Gastrocnemius medialis (tissue), 4 donors: ENCODE data around the gene MTURN.

Experiments
- CTCF ChIP-seq, 5 experiments: fragments of 450-650 bp in 3 of 5; fragments of 200-600 bp in 2 of 5; sonication (generic) in 2 of 5; IDR thresholded peaks in 4 of 5; conservative IDR thresholded peaks in 1 of 5; 1 replicate in 4 of 5; 2 replicates in 1 of 5; pipeline ENCODE4 v1.5.1; 2016 to 2019; ENCODE audit warnings: antibody characterized with exemption in 5 of 5, mild to moderate bottlenecking in 3 of 5, moderate library complexity in 3 of 5
- POLR2A ChIP-seq, 2 donors: fragments of 450-650 bp; IDR thresholded peaks; one replicate each; pipeline ENCODE4 v1.6.1; 2017; ENCODE audit warnings: antibody characterized with exemption in 2 of 2, mild to moderate bottlenecking in 2 of 2, moderate library complexity in 2 of 2

- TF ChIP-seq CTCF (IDR thresholded peaks at IDR 0.05 in 4 of 5, conservative IDR thresholded peaks at IDR 0.05 in 1 of 5) (no peak), POLR2A (IDR thresholded peaks at IDR 0.05) (no peak)
These were observed 44.7 kb upstream of the MTURN start for GRCh38 chr7:30090111-30090510.
